ENCODE measurements around the gene CAMSAP3.
A peak's percentile ranks its signal among the peaks of the same experiment; 100 is the strongest.

CAMSAP3 gene

DNA sequence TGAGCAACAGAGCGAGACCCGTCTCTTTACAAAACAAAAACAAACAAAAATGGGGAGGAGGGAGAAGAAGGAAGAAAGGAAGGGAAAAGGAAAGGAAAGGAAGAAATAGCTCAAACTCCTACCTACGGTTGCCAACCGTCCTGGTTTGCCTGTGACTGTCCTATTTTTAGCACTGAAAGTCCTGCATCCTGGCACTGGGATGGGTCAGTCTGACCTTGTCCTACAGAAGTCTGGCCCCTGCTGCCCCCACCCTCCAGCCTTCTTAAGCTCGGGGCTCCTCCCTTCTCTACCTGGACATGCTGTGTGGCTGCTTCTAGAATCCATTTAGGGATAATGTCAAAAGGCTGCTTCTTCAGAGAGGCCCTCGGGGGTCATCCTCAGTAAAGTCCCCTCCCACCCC lies 40.0 kb downstream of the CAMSAP3 start:
- peaks cover 30% of the 10 kb centered on the region for H3K27me3 ChIP-seq (ENCODE audit: control insufficient read depth, insufficient read depth, low read length)
- H3K36me3 ChIP-seq (ENCODE audit: control insufficient read depth, insufficient read depth, low read length) = peaks cover 8% of the 10 kb centered on the region; the same call in 1 of the 2 replicates
- no peak overlapping the region for H3K27ac ChIP-seq (ENCODE audit: low read depth, low read length)
- no peak overlapping the region for H3K9ac ChIP-seq (ENCODE audit: low read depth, low read length)
- no peaks in the 10 kb centered on the region for H3K9me3 ChIP-seq (ENCODE audit: control insufficient read depth, insufficient read depth, low read length)
- H3K4me3 ChIP-seq (ENCODE audit: low read depth, low read length) = no peak overlapping the region
- H3K4me1 ChIP-seq (ENCODE audit: control insufficient read depth, insufficient read depth, low read length) = no peaks in the 10 kb centered on the region

GRCh38 chr19:7636317-7636690 lies 40.6 kb downstream of the CAMSAP3 start:
- H3K4me1 ChIP-seq (ENCODE audit: control insufficient read depth, insufficient read depth, low read length) = no peaks in the 10 kb centered on the region
- peaks cover 30% of the 10 kb centered on the region for H3K27me3 ChIP-seq (ENCODE audit: control insufficient read depth, insufficient read depth, low read length)
- H3K4me3 ChIP-seq (ENCODE audit: low read depth, low read length) = no peak overlapping the region; the same call in 1 of the 2 replicates
- no peaks in the 10 kb centered on the region for H3K9me3 ChIP-seq (ENCODE audit: control insufficient read depth, insufficient read depth, low read length)
- no peak overlapping the region for H3K9ac ChIP-seq (ENCODE audit: low read depth, low read length)
- no peak overlapping the region for H3K27ac ChIP-seq (ENCODE audit: low read depth, low read length)
- peaks cover 8% of the 10 kb centered on the region; the same call in 1 of the 2 replicates for H3K36me3 ChIP-seq (ENCODE audit: control insufficient read depth, insufficient read depth, low read length)

DNA sequence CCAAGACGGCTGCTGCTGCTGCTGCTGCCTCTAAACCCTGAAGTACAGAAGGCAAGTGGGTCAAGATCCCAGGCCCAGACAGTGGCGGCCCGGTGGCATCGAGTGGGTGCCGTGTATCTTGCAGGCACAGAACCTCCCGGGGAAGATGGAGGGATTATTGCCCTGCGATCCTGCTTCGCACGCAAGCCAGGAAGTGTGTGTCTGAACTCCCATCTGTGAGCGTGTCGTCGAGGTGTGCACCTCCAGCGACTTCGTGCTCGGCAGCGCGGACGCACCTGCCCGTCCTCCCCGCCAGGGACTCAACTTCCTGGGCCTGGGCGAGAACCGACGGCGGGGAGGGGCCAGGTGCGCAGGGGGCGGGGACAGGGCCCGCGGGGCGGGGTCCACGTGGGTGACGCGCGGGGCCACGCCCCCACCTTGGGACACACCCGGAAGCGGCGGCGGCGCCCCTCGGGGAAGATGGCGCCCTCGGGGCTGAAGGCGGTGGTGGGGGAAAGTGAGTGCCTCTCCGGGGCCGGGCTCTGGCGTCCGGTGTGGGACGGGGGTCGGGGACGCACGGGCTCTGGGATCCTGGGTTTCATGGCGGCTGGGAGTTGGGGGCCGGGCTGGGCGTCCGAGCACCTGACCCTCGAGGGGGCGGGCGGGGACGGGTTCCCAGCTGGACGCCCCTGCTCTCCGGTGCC lies 41.2 kb downstream of the CAMSAP3 start, which contains the start of gene STXBP2:
Gene STXBP2 (plus strand): TSS at position 420 of the 683 bp plus-strand sequence. CDS start 40 bp downstream, at position 460.
- Histone ChIP-seq H3K27me3 (ENCODE audit: control insufficient read depth, insufficient read depth, low read length) (peaks cover 30% of the 10 kb centered on the region), H3K9me3 (ENCODE audit: control insufficient read depth, insufficient read depth, low read length) (no peaks in the 10 kb centered on the region), H3K4me1 (ENCODE audit: control insufficient read depth, insufficient read depth, low read length) (no peaks in the 10 kb centered on the region), H3K9ac (ENCODE audit: low read depth, low read length) (peak within 1 kb of the TSS; percentile 65; the same call in 1 of the 2 replicates), H3K36me3 (ENCODE audit: control insufficient read depth, insufficient read depth, low read length) (peaks cover 6% of the 10 kb centered on the region; the same call in 1 of the 2 replicates), H3K4me3 (ENCODE audit: low read depth, low read length) (peak within 1 kb of the TSS; percentile 78), H3K27ac (ENCODE audit: low read depth, low read length) (peak within 1 kb of the TSS; percentile 65)

DNA sequence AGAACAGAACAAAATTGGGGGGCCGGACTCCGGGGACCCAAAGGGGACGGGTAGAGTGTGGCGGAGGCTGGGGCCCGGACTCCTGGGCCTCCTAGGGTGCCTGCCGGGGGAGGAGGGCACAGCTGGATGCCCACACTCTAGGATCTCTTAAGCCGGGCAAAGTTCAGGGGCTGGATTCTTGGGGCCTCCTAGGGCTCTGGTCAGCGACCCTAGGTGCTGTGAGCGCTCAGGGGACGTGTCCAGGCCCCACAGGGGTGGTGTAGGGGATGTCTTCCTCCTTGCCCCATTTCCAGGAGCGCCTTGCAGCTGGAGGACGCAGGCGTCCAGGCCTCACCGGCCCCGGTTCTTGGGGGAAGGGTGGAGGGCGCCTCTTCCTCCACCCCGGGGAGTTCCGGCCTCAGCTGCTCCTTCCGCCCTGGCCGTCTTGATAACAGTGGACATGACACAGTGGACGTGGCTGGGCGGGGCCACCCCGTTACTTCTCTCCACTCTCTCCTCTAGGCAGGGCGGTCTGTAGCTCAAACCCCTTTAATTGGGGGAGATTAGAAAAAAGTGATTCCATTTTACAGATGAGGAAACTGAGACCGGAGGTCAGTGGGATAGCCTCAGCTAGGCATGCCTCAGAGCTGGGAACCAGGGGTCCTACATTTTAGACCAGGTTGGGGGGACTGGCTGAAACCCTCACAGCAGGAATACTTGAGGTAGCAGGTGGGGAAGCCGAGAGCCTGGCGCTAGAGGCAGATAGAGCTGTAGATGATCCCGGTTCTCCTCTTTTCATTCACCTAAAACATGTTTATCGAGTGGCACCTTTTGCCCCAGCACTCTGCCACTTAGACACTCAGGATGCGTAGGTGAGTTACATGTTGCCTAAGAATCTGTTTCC lies 42.0 kb downstream of the CAMSAP3 start:
- H3K36me3 ChIP-seq (ENCODE audit: control insufficient read depth, insufficient read depth, low read length) = peaks cover 3% of the 10 kb centered on the region
- H3K27me3 ChIP-seq (ENCODE audit: control insufficient read depth, insufficient read depth, low read length) = peaks cover 30% of the 10 kb centered on the region
- no peaks in the 10 kb centered on the region for H3K4me1 ChIP-seq (ENCODE audit: control insufficient read depth, insufficient read depth, low read length)
- no peaks in the 10 kb centered on the region for H3K9me3 ChIP-seq (ENCODE audit: control insufficient read depth, insufficient read depth, low read length)
- peak overlapping the region; percentile 65; the same call in 1 of the 2 replicates for H3K9ac ChIP-seq (ENCODE audit: low read depth, low read length)
- peak overlapping the region; percentile 78 for H3K4me3 ChIP-seq (ENCODE audit: low read depth, low read length)
- peak overlapping the region; percentile 65 for H3K27ac ChIP-seq (ENCODE audit: low read depth, low read length)

DNA sequence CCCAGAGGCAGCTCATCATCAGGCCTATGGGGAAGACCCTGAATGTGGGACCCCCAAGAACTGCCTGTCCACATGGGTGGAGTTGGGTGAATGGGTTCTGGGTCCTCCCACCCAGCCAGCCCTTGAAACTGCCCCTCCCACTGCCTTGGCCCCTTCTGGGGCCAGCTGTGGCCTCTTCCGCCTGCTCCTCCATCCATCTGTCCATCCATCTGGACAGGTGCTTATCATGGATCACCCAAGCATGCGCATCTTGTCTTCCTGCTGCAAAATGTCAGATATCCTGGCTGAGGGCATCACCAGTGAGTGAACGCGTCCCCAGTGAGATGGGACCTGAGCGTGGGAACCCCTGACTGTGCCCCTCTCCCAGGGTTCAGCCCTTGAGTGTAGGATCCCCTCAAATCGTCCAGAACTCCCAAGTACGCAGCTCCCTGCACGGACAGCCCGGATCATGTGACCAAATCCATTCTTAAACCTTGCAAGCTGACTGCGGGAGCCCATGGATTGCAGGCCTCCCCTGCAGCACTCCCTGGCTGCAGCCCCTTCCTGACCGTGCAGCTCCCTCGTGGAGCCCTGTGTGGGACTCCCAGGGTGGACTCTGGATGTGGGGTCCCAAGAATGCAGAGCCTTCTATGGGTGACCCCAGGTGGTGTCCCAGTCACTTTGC lies 43.3 kb downstream of the CAMSAP3 start:
- Histone ChIP-seq H3K9ac (ENCODE audit: low read depth, low read length) (no peak overlapping the region), H3K27me3 (ENCODE audit: control insufficient read depth, insufficient read depth, low read length) (peaks cover 28% of the 10 kb centered on the region), H3K4me3 (ENCODE audit: low read depth, low read length) (no peak overlapping the region)

GRCh38 chr19:7639863-7640348 lies 44.2 kb downstream of the CAMSAP3 start:
- no peaks in the 10 kb centered on the region for H3K4me1 ChIP-seq (ENCODE audit: control insufficient read depth, insufficient read depth, low read length)
- no peak overlapping the region for H3K4me3 ChIP-seq (ENCODE audit: low read depth, low read length)
- H3K36me3 ChIP-seq (ENCODE audit: control insufficient read depth, insufficient read depth, low read length) = peaks cover 3% of the 10 kb centered on the region
- H3K9me3 ChIP-seq (ENCODE audit: control insufficient read depth, insufficient read depth, low read length) = no peaks in the 10 kb centered on the region
- H3K9ac ChIP-seq (ENCODE audit: low read depth, low read length) = no peak overlapping the region
- peaks cover 18% of the 10 kb centered on the region for H3K27me3 ChIP-seq (ENCODE audit: control insufficient read depth, insufficient read depth, low read length)
- H3K27ac ChIP-seq (ENCODE audit: low read depth, low read length) = no peak overlapping the region

More for the DNA sequence above, 43.3 kb downstream of the CAMSAP3 start:
- Histone ChIP-seq H3K9me3 (ENCODE audit: control insufficient read depth, insufficient read depth, low read length) (no peaks in the 10 kb centered on the region), H3K4me1 (ENCODE audit: control insufficient read depth, insufficient read depth, low read length) (no peaks in the 10 kb centered on the region), H3K27ac (ENCODE audit: low read depth, low read length) (no peak overlapping the region), H3K36me3 (ENCODE audit: control insufficient read depth, insufficient read depth, low read length) (peaks cover 3% of the 10 kb centered on the region)

DNA sequence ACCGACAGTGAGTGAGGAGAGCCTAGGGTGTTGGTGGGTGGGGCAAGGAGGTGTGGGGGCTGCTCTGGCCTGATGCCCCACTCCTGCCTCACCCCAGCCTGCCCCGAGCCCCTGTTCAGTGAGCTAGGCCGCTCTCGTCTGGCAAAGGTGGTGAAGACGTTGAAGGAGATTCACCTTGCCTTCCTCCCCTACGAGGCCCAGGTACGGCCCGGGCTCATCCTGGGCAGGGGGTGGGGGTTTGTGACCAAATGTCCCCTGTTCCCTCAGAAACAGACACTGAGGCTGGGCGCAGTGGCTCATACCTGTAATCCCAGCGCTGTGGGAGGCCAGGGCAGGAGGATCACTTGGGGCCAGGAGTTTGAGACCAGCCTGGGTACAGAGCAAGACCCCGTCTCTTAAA lies 45.1 kb downstream of the CAMSAP3 start:
- Histone ChIP-seq H3K4me3 (ENCODE audit: low read depth, low read length) (no peak overlapping the region), H3K9me3 (ENCODE audit: control insufficient read depth, insufficient read depth, low read length) (no peaks in the 10 kb centered on the region), H3K36me3 (ENCODE audit: control insufficient read depth, insufficient read depth, low read length) (peaks cover 3% of the 10 kb centered on the region), H3K27me3 (ENCODE audit: control insufficient read depth, insufficient read depth, low read length) (peaks cover 9% of the 10 kb centered on the region), H3K27ac (ENCODE audit: low read depth, low read length) (no peak overlapping the region), H3K4me1 (ENCODE audit: control insufficient read depth, insufficient read depth, low read length) (no peaks in the 10 kb centered on the region), H3K9ac (ENCODE audit: low read depth, low read length) (no peak overlapping the region)

GRCh38 chr19:7641290-7642276 lies 45.9 kb downstream of the CAMSAP3 start:
- Histone ChIP-seq H3K4me1 (ENCODE audit: control insufficient read depth, insufficient read depth, low read length) (no peaks in the 10 kb centered on the region), H3K36me3 (ENCODE audit: control insufficient read depth, insufficient read depth, low read length) (peaks cover 3% of the 10 kb centered on the region)

GRCh38 chr19:7642295-7643030 lies 46.8 kb downstream of the CAMSAP3 start:
- Histone ChIP-seq H3K27me3 (ENCODE audit: control insufficient read depth, insufficient read depth, low read length) (no peaks in the 10 kb centered on the region), H3K4me1 (ENCODE audit: control insufficient read depth, insufficient read depth, low read length) (no peaks in the 10 kb centered on the region), H3K27ac (ENCODE audit: low read depth, low read length) (no peak overlapping the region), H3K9ac (ENCODE audit: low read depth, low read length) (no peak overlapping the region), H3K36me3 (ENCODE audit: control insufficient read depth, insufficient read depth, low read length) (peaks cover 3% of the 10 kb centered on the region), H3K4me3 (ENCODE audit: low read depth, low read length) (no peak overlapping the region), H3K9me3 (ENCODE audit: control insufficient read depth, insufficient read depth, low read length) (no peaks in the 10 kb centered on the region)

More at GRCh38 chr19:7641290-7642276, 45.9 kb downstream of the CAMSAP3 start:
- Histone ChIP-seq H3K4me3 (ENCODE audit: low read depth, low read length) (no peak overlapping the region), H3K9ac (ENCODE audit: low read depth, low read length) (no peak overlapping the region), H3K27ac (ENCODE audit: low read depth, low read length) (no peak overlapping the region), H3K27me3 (ENCODE audit: control insufficient read depth, insufficient read depth, low read length) (peaks cover 1% of the 10 kb centered on the region), H3K9me3 (ENCODE audit: control insufficient read depth, insufficient read depth, low read length) (no peaks in the 10 kb centered on the region)

Data from HUES48 (cell line).